K562 (cell line): ENCODE data around the gene FSTL4. TPM values are rescaled to one million over a fixed set of nuclear protein-coding genes. Genes with fewer than 3 reads are reported as not detected.

Experiments
- ATAC-seq: fragments of 200-7000 bp; cut with Tn5 transposase; 3 replicates; pipeline ENCODE4 v1.9.1; 2020; ENCODE audit warnings: moderate library complexity
- BruUV-seq: library from RNA; stranded (reverse); fragments of 400-500 nt; replicated peaks from 2 replicates; lab custom pipeline; 2021; lab: Mats Ljungman, UMichigan
- CTCF ChIA-PET: fragments of 300-600 bp; formaldehyde crosslinking; extraction: SDS; loops from one replicate; lab custom pipeline; 2021; ENCODE audit warnings: low intra/inter-chr PET ratio; lab: Yijun Ruan, JAX
- POLR2A ChIA-PET: fragments of 300-600, 350-650 bp; sonication (Branson Sonifier 250); formaldehyde crosslinking; extraction: SDS; loops from one replicate; lab custom pipeline; 2021; ENCODE audit warnings: antibody characterized with exemption, inconsistent platforms; lab: Yijun Ruan, JAX
- DNase-seq, 4 experiments: peaks; one replicate each; pipeline versions ENCODE4 v3.0.0 to v3.0.0-alpha.2; 2011 to 2018; ENCODE audit warnings: low spot score in 3 of 4, mixed read lengths in 3 of 4; ENCODE audit errors: extremely low read depth in 1 of 4
- FAIRE-seq: peaks from 2 replicates; lab custom pipeline; 2011; peaks lifted over from hg19 to GRCh38; lab: Jason Lieb, UNC
- H2AFZ ChIP-seq: 2 replicates; pipeline ENCODE4 v1.6.0; 2011; ENCODE audit warnings: low read depth, low read length, control low read depth, inconsistent platforms
- H3K27ac ChIP-seq: fragments of 200-600 bp; 3 replicates; pipeline ENCODE4 v1.8.0; 2011; ENCODE audit warnings: low read depth, mild to moderate bottlenecking, control low read depth, inconsistent platforms, low read length, moderate library complexity, mixed read lengths; ENCODE audit errors: extremely low read depth
- H3K27me3 ChIP-seq, 2 experiments: fragments of 300-600 bp in 1 of 2; 2 replicates in 1 of 2; 3 replicates in 1 of 2; pipeline versions ENCODE4 v1.6.0 to v1.8.0; 2011; ENCODE audit warnings: inconsistent platforms in 2 of 2, low read length in 2 of 2, mild to moderate bottlenecking in 1 of 2, mixed read lengths in 1 of 2, moderate library complexity in 1 of 2; ENCODE audit not compliant: control insufficient read depth in 2 of 2, insufficient read depth in 2 of 2
- H3K36me3 ChIP-seq: fragments of 300-600 bp; 3 replicates; pipeline ENCODE4 v1.8.0; 2011; ENCODE audit warnings: mild to moderate bottlenecking, low read length, inconsistent platforms; ENCODE audit not compliant: control insufficient read depth, insufficient read depth
- H3K4me1 ChIP-seq, 2 experiments: fragments of 200-600 bp in 1 of 2; replicated peaks in 1 of 2; 2 replicates in 1 of 2; 3 replicates in 1 of 2; pipeline versions ENCODE4 v1.5.1 to v1.8.0; 2011; ENCODE audit warnings: inconsistent platforms in 2 of 2, low read length in 2 of 2, mild to moderate bottlenecking in 1 of 2, mixed read lengths in 1 of 2, moderate library complexity in 1 of 2; ENCODE audit not compliant: control insufficient read depth in 2 of 2, insufficient read depth in 2 of 2
- H3K4me2 ChIP-seq: 2 replicates; pipeline ENCODE4 v1.6.1; 2011; ENCODE audit warnings: low read length, control low read depth, inconsistent platforms, mixed read lengths; ENCODE audit not compliant: insufficient read depth
- H3K4me3 ChIP-seq: fragments of 200-600 bp; sonication (generic), shearing (Covaris generic); 2 replicates; pipeline ENCODE4 v1.5.1; 2016; ENCODE audit warnings: control low read depth, inconsistent platforms
- H3K79me2 ChIP-seq: fragments of 200-600 bp; 3 replicates; pipeline ENCODE4 v1.8.0; 2011; ENCODE audit warnings: low read length, inconsistent platforms; ENCODE audit not compliant: control insufficient read depth, insufficient read depth
- H3K9ac ChIP-seq, 2 experiments: 2 replicates each; pipeline versions ENCODE4 v1.6.0 to v1.6.1; 2011; ENCODE audit warnings: low read depth in 2 of 2, low read length in 2 of 2, control low read depth in 1 of 2, inconsistent platforms in 1 of 2, mild to moderate bottlenecking in 1 of 2, mixed read lengths in 1 of 2; ENCODE audit not compliant: insufficient read depth in 1 of 2
- H3K9me1 ChIP-seq: one replicate; pipeline ENCODE4 v1.6.0; 2011; ENCODE audit warnings: inconsistent platforms, mild to moderate bottlenecking, low read length, moderate library complexity; ENCODE audit not compliant: control insufficient read depth, insufficient read depth
- H3K9me3 ChIP-seq: replicated peaks from 2 replicates; pipeline ENCODE4 v1.5.1; 2011; ENCODE audit warnings: low read depth, low read length, inconsistent platforms; ENCODE audit not compliant: control insufficient read depth, insufficient read depth
- H4K20me1 ChIP-seq: replicated peaks from 2 replicates; pipeline ENCODE4 v1.6.1; 2011; ENCODE audit warnings: low read length, inconsistent platforms, mixed read lengths; ENCODE audit not compliant: control insufficient read depth, insufficient read depth
- CBX1 ChIP-seq: sonication (generic); IDR thresholded peaks from 2 replicates; pipeline ENCODE4 v1.6.1; 2016; ENCODE audit warnings: antibody characterized with exemption, low read depth, mild to moderate bottlenecking
- DPF2 ChIP-seq: fragments of 450-650 bp; IDR thresholded peaks from 2 replicates; pipeline ENCODE4 v1.6.1; 2016
- HDAC8 ChIP-seq: fragments of 450-650 bp; IDR thresholded peaks from 2 replicates; pipeline ENCODE4 v1.6.1; 2016; ENCODE audit warnings: mild to moderate bottlenecking, missing genetic modification characterization, moderate library complexity, missing compliant biosample characterization
- SRSF1 ChIP-seq: fragments of 200-400 bp; formaldehyde crosslinking; IDR thresholded peaks from 2 replicates; pipeline ENCODE4 v1.6.1; 2017; ENCODE audit warnings: mild to moderate bottlenecking, low read depth, low read length, moderate library complexity
- SUPT5H ChIP-seq: fragments of 450-650 bp; IDR thresholded peaks from 2 replicates; pipeline ENCODE4 v1.6.1; 2016
- XRCC5 ChIP-seq: fragments of 200-400 bp; formaldehyde crosslinking; IDR thresholded peaks from 2 replicates; pipeline ENCODE4 v1.6.1; 2017; ENCODE audit warnings: low read depth, mild to moderate bottlenecking, low read length
- ZBED1 ChIP-seq: IDR thresholded peaks from 2 replicates; pipeline ENCODE4 v1.6.1; 2014
- ZNF311 ChIP-seq: fragments of 250-450 bp; sonication (Bioruptor Pico); IDR thresholded peaks from 2 replicates; pipeline ENCODE4 v1.4.0; 2020; ENCODE audit warnings: mild to moderate bottlenecking, moderate library complexity
- ZNF316 ChIP-seq: fragments of 450-650 bp; IDR thresholded peaks from 2 replicates; pipeline ENCODE4 v1.6.1; 2016
- ZNF77 ChIP-seq: fragments of 250-450 bp; sonication (Bioruptor Pico); IDR thresholded peaks from 2 replicates; pipeline ENCODE4 v1.5.0; 2020
- WGBS: fragments of 100-300 bp; shearing (Covaris generic); methylation state at CpG from one replicate; pipeline ENCODE4 v1.1.6; 2016; ENCODE audit warnings: low coverage, mixed read lengths; ENCODE audit not compliant: insufficient coverage; ENCODE audit errors: missing lambda C conversion rate; 5-methylcytosine and 5-hydroxymethylcytosine counted together
- in situ Hi-C: fragments of 300-500 bp; cut with MboI; formaldehyde crosslinking; loops from 4 replicates; pipeline ENCODE4 v1.15.0; 2018; ENCODE audit warnings: inconsistent platforms, mixed read lengths
- intact Hi-C: fragments of 100-400 bp; cut with micrococcal nuclease; formaldehyde crosslinking; loops from 2 replicates; pipeline ENCODE4 v1.14.2; 2022
- polyA plus RNA-seq, 8 experiments: library from polyadenylated mRNA; depleted of rRNA in 4 of 8; stranded (reverse) in 5 of 8; unstranded in 3 of 8; fragments of >200 nt; fragmentation: Nextera tagmentation in 2 of 8; fragmentation: Illumina TruSeq in 1 of 8; extraction: Ambion mirVana in 2 of 8; extraction: Trizol in 1 of 8; gene quantifications; 2 replicates each; pipeline versions ENCODE4 v1.2.1 to v1.2.3, GENCODE V29; 2011 to 2014; ENCODE audit warnings: inconsistent platforms in 1 of 8, missing spikeins in 1 of 8
- total RNA-seq, 7 experiments: library from RNA; depleted of rRNA in 6 of 7; stranded (reverse); fragments of >200 nt in 6 of 7; fragmentation: Illumina TruSeq in 2 of 7; extraction: Trizol in 2 of 7; gene quantifications; 2 replicates each; pipeline versions ENCODE4 v1.2.1 to v1.2.3, GENCODE V29; 2011 to 2021; ENCODE audit warnings: low replicate concordance in 1 of 7
- TF ChIP-seq, protein P1 (sequence below): sonication (generic); formaldehyde crosslinking; IDR thresholded peaks from 2 replicates; pipeline ENCODE4 v1.8.0; 2022; ENCODE audit warnings: missing genetic modification reagents, mild to moderate bottlenecking, borderline replicate concordance

The FSTL4 gene
- total and polyA plus RNA-seq, 9 of the 15 experiments (the other 6 are each of a cell fraction or from before 2014, with no cell fraction given): 0.08 to 0.18 (median 0.10) TPM; not detected in 5

DNA sequence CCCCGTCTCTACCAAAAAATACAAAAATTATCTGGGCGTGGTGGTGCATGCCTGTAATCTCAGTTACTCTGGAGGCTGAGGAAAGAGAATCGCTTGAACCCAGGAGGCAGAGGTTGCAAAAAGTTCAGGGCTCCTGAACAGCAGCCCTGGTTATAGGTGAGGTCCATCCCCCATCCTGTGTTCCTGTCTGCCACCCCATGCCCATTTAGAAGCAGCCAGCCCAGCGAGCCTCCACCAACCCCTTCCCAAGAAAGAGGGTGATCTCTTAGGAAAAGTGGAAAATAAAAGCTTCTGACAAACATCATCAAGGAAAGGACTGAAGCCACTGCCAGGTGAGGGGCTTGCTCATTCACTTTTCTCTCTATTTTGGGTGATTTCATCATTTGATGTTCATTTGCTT, 55.8 kb downstream of the FSTL4 start:
- H3K27me3 ChIP-seq: peaks cover 5 to 15% of the 10 kb centered on the region in 2 experiments; a peak in 3 of 5 replicates
- no peak for FAIRE-seq
- no peak for DNase-seq
- H3K79me2 ChIP-seq: no peaks in the 10 kb centered on the region
- no peaks in the 10 kb centered on the region for H3K9me3 ChIP-seq
- H3K27ac ChIP-seq: no peak overlapping the region
- H3K4me3 ChIP-seq: no peak overlapping the region
- H3K4me1 ChIP-seq: no peaks in the 10 kb centered on the region
- H3K9me1 ChIP-seq: no peaks in the 10 kb centered on the region
- POLR2A ChIA-PET: no interaction called here
- no TSS peak for BruUV-seq
- no peak overlapping the region for H3K4me2 ChIP-seq
- in situ Hi-C loops (no loop called here), intact Hi-C loops (no loop called here)
- no peaks in the 10 kb centered on the region for H3K36me3 ChIP-seq
- WGBS: 0% methylated on average over 4 of the region's 4 CpGs
- no peak overlapping the region for H2AFZ ChIP-seq
- CTCF ChIA-PET: no interaction called here
- H4K20me1 ChIP-seq: no peaks in the 10 kb centered on the region
- no peak overlapping the region for H3K9ac ChIP-seq
- no peak for TF ChIP-seq DPF2
- TF ChIP-seq ZNF77 (CRISPR knock-in tag): no peak
- no peak for TF ChIP-seq XRCC5
- TF ChIP-seq, protein P1, sequence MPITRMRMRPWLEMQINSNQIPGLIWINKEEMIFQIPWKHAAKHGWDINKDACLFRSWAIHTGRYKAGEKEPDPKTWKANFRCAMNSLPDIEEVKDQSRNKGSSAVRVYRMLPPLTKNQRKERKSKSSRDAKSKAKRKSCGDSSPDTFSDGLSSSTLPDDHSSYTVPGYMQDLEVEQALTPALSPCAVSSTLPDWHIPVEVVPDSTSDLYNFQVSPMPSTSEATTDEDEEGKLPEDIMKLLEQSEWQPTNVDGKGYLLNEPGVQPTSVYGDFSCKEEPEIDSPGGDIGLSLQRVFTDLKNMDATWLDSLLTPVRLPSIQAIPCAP (CRISPR knock-in tag): no peak
- TF ChIP-seq HDAC8 (tag): no peak
- TF ChIP-seq, all 486 proteins: peak for 0
- no peak for ATAC-seq

DNA sequence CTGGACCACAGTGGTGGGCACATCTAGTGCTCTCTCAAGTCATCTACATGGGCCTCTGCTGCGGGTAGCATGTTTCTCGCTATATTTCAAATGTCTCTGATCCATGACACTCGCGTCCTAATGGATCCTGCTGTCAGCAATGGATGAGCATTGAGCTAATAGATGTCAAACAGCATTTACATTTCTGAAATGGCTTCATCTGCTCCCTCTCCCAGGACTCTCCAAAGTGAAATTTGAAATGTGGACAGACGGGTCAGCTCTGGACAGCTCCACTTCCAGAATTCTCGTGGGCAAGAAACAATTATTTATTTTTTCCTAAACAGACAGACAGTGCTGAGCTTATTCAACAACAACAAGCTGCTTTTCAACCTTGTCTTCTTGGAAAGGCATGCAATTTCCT, 58.1 kb downstream of the FSTL4 start:
- Histone ChIP-seq H3K4me3 (no peak overlapping the region), H3K9me1 (no peaks in the 10 kb centered on the region), H4K20me1 (no peaks in the 10 kb centered on the region), H3K4me1 (no peaks in the 10 kb centered on the region), H3K79me2 (no peaks in the 10 kb centered on the region), H3K4me2 (no peak overlapping the region), H3K27ac (no peak overlapping the region), H3K9ac (no peak overlapping the region), H2AFZ (no peak overlapping the region), H3K36me3 (no peaks in the 10 kb centered on the region), H3K27me3 (peaks cover 5 to 15% of the 10 kb centered on the region in 2 experiments; a peak in 3 of 5 replicates), H3K9me3 (no peaks in the 10 kb centered on the region)
- no peak for ATAC-seq
- WGBS: 0% methylated on average over 6 of the region's 6 CpGs
- DNase-seq: no peak
- intact Hi-C loops (loop anchor here (5.0 kb wide), 1 partner anchor 313 kb away; no protein-coding TSS in a partner anchor), in situ Hi-C loops (no loop called here)
- ChIA-PET CTCF (no interaction called here), POLR2A (no interaction called here)
- no TSS peak for BruUV-seq
- FAIRE-seq: no peak
- TF ChIP-seq ZNF316: no peak
- TF ChIP-seq ZNF311 (CRISPR knock-in tag): no peak
- TF ChIP-seq SRSF1: no peak
- TF ChIP-seq SUPT5H: no peak
- TF ChIP-seq CBX1: no peak
- TF ChIP-seq ZBED1: no peak
